H1 (cell line): ENCODE measurements around the gene PARD6B. TPM values are rescaled to one million over a fixed set of nuclear protein-coding genes. Genes with fewer than 3 reads are reported as not detected.

Source experiments
- CTCF ChIA-PET: fragments of 300-600 bp; sonication (Branson Sonifier 250); formaldehyde crosslinking; loops from one replicate; lab custom pipeline; 2021; ENCODE audit not compliant: partially characterized antibody; lab: Charles Lee
- POLR2A ChIA-PET: fragments of 300-600 bp; sonication (Branson Sonifier 250); formaldehyde crosslinking; loops from one replicate; lab custom pipeline; 2021; ENCODE audit warnings: inconsistent platforms; ENCODE audit not compliant: partially characterized antibody; lab: Charles Lee
- DNase-seq, 2 experiments: peaks; one replicate each; pipeline versions ENCODE4 v3.0.0 to v3.0.0-alpha.2; 2010 to 2022; ENCODE audit warnings: low spot score in 2 of 2, low read depth in 1 of 2, mixed read lengths in 1 of 2
- FAIRE-seq: peaks from 2 replicates; lab custom pipeline; 2011; peaks lifted over from hg19 to GRCh38; lab: Jason Lieb, UNC
- H2AFZ ChIP-seq: 2 replicates; pipeline ENCODE4 v1.8.1; 2012; ENCODE audit warnings: low read length, inconsistent platforms
- H2AK5ac ChIP-seq: 2 replicates; pipeline ENCODE4 v1.6.1; 2013; ENCODE audit warnings: low read depth, low read length
- H2BK120ac ChIP-seq: replicated peaks from 2 replicates; pipeline ENCODE3; 2013; ENCODE audit warnings: low read depth, low read length, inconsistent platforms
- H2BK12ac ChIP-seq: 2 replicates; pipeline ENCODE4 v1.6.1; 2013; ENCODE audit warnings: low read depth, low read length
- H2BK15ac ChIP-seq: 2 replicates; pipeline ENCODE4 v1.6.1; 2013; ENCODE audit warnings: low read length
- H2BK20ac ChIP-seq: 2 replicates; pipeline ENCODE4 v1.6.1; 2013; ENCODE audit warnings: low read length
- H2BK5ac ChIP-seq: 2 replicates; pipeline ENCODE4 v1.6.1; 2013; ENCODE audit warnings: low read depth, low read length
- H3K14ac ChIP-seq: 2 replicates; pipeline ENCODE4 v1.6.1; 2013; ENCODE audit warnings: inconsistent platforms; ENCODE audit not compliant: insufficient read length
- H3K18ac ChIP-seq: 2 replicates; pipeline ENCODE4 v1.6.1; 2013; ENCODE audit warnings: low read length; ENCODE audit errors: extremely low read depth
- H3K23ac ChIP-seq: 2 replicates; pipeline ENCODE4 v1.6.1; 2013; ENCODE audit warnings: inconsistent platforms; ENCODE audit not compliant: insufficient read length
- H3K23me2 ChIP-seq: 2 replicates; pipeline ENCODE4 v1.6.1; 2013; ENCODE audit warnings: low read depth, low read length
- H3K27ac ChIP-seq: 2 replicates; pipeline ENCODE4 v1.6.1; 2011; ENCODE audit warnings: low read depth, low read length, inconsistent platforms
- H3K27me3 ChIP-seq, 4 experiments: replicated peaks in 1 of 4; 1 replicate in 1 of 4; 2 replicates in 3 of 4; pipeline versions ENCODE4 v1.6.1 to v1.8.1; 2011 to 2013; ENCODE audit warnings: low read length in 3 of 4, mild to moderate bottlenecking in 3 of 4, inconsistent platforms in 2 of 4, mixed read lengths in 2 of 4, moderate library complexity in 1 of 4; ENCODE audit not compliant: control insufficient read depth in 3 of 4, insufficient read depth in 3 of 4; ENCODE audit errors: extremely low read depth in 1 of 4
- H3K36me3 ChIP-seq, 4 experiments: 2 replicates each; pipeline versions ENCODE4 v1.6.1 to v1.8.1; 2011 to 2013; ENCODE audit warnings: mild to moderate bottlenecking in 4 of 4, low read length in 3 of 4, moderate library complexity in 2 of 4, control low read depth in 1 of 4, inconsistent platforms in 1 of 4; ENCODE audit not compliant: insufficient read depth in 4 of 4, control insufficient read depth in 2 of 4
- H3K4ac ChIP-seq: replicated peaks from 2 replicates; pipeline ENCODE3; 2013; ENCODE audit warnings: low read length, low read depth, mixed read lengths, inconsistent platforms; ENCODE audit not compliant: insufficient read length
- H3K4me1 ChIP-seq, 4 experiments: replicated peaks in 1 of 4; 1 replicate in 1 of 4; 2 replicates in 3 of 4; pipeline versions ENCODE4 v1.6.1 to v1.8.1; 2011 to 2013; ENCODE audit warnings: low read length in 3 of 4, inconsistent platforms in 2 of 4, mixed read lengths in 1 of 4; ENCODE audit not compliant: insufficient read depth in 4 of 4, control insufficient read depth in 3 of 4
- H3K4me2 ChIP-seq, 2 experiments: 2 replicates each; pipeline versions ENCODE4 v1.6.1 to v1.8.1; 2011 to 2013; ENCODE audit warnings: low read depth in 2 of 2, low read length in 2 of 2, control low read depth in 1 of 2, inconsistent platforms in 1 of 2, mild to moderate bottlenecking in 1 of 2; ENCODE audit not compliant: insufficient read depth in 1 of 2
- H3K4me3 ChIP-seq, 4 experiments: fragments of 200-600, 300-600 bp in 1 of 4; sonication (generic), shearing (Covaris generic), sonication (Bioruptor Twin) in 1 of 4; 2 replicates each; pipeline versions ENCODE4 v1.5.1 to v1.8.1; 2011 to 2016; ENCODE audit warnings: low read length in 4 of 4, low read depth in 3 of 4, control low read depth in 2 of 4, inconsistent platforms in 2 of 4, mild to moderate bottlenecking in 2 of 4, mixed read lengths in 1 of 4, moderate library complexity in 1 of 4; ENCODE audit not compliant: insufficient read depth in 2 of 4; ENCODE audit errors: extremely low read depth in 1 of 4
- H3K56ac ChIP-seq: replicated peaks from 2 replicates; pipeline ENCODE3; 2013; ENCODE audit warnings: low read depth, mild to moderate bottlenecking, mixed read lengths, low read length, inconsistent platforms; ENCODE audit not compliant: insufficient read length
- H3K79me1 ChIP-seq: 2 replicates; pipeline ENCODE4 v1.6.1; 2013; ENCODE audit warnings: low read depth, low read length, control low read depth
- H3K79me2 ChIP-seq, 2 experiments: 2 replicates each; pipeline versions ENCODE4 v1.6.1 to v1.8.1; 2012 to 2013; ENCODE audit warnings: low read length in 2 of 2, mild to moderate bottlenecking in 2 of 2, inconsistent platforms in 1 of 2; ENCODE audit not compliant: insufficient read depth in 2 of 2, control insufficient read depth in 1 of 2
- H3K9ac ChIP-seq, 4 experiments: replicated peaks in 1 of 4; 1 replicate in 1 of 4; 2 replicates in 3 of 4; pipeline versions ENCODE4 v1.6.1 to v1.8.1; 2011 to 2013; ENCODE audit warnings: low read depth in 3 of 4, low read length in 3 of 4, control low read depth in 2 of 4, mild to moderate bottlenecking in 2 of 4, moderate library complexity in 2 of 4, inconsistent platforms in 1 of 4; ENCODE audit errors: extremely low read depth in 1 of 4
- H3K9me3 ChIP-seq, 2 experiments: 2 replicates each; pipeline versions ENCODE4 v1.6.1 to v1.8.1; 2012 to 2013; ENCODE audit warnings: mild to moderate bottlenecking in 2 of 2, moderate library complexity in 2 of 2, control low read depth in 1 of 2, inconsistent platforms in 1 of 2, low read depth in 1 of 2, low read length in 1 of 2, mixed read lengths in 1 of 2; ENCODE audit not compliant: insufficient read depth in 2 of 2
- H4K20me1 ChIP-seq, 2 experiments: replicated peaks in 1 of 2; 2 replicates each; pipeline versions ENCODE3 to v1.8.1; 2011 to 2013; ENCODE audit warnings: inconsistent platforms in 2 of 2, low read length in 2 of 2, mild to moderate bottlenecking in 1 of 2; ENCODE audit not compliant: insufficient read depth in 2 of 2, control insufficient read depth in 1 of 2
- H4K5ac ChIP-seq: 2 replicates; pipeline ENCODE4 v1.6.1; 2013; ENCODE audit warnings: low read length, low read depth, mixed read lengths, inconsistent platforms; ENCODE audit not compliant: insufficient read length
- H4K8ac ChIP-seq: 2 replicates; pipeline ENCODE4 v1.8.0; 2013; ENCODE audit warnings: mild to moderate bottlenecking, moderate library complexity, low read length, inconsistent platforms; ENCODE audit not compliant: insufficient read depth; ENCODE audit errors: extremely low read depth
- H4K91ac ChIP-seq: replicated peaks from 2 replicates; pipeline ENCODE3; 2013; ENCODE audit warnings: low read length, mixed read lengths, inconsistent platforms; ENCODE audit not compliant: insufficient read length
- BACH1 ChIP-seq: IDR thresholded peaks from 2 replicates; pipeline ENCODE4 v1.6.1; 2012; ENCODE audit warnings: low read length, improper control_type of control experiment
- BRCA1 ChIP-seq: IDR thresholded peaks from 2 replicates; pipeline ENCODE4 v1.6.1; 2012; ENCODE audit warnings: low read depth, low read length, improper control_type of control experiment
- CTBP2 ChIP-seq: IDR thresholded peaks from 2 replicates; pipeline ENCODE4 v1.7.0; 2011; ENCODE audit warnings: borderline replicate concordance, mild to moderate bottlenecking, moderate library complexity, mixed read lengths, low read length; ENCODE audit not compliant: insufficient read depth, insufficient read length
- CTCF ChIP-seq, 3 experiments: IDR thresholded peaks; 1 replicate in 2 of 3; 2 replicates in 1 of 3; pipeline versions ENCODE4 v1.5.1 to v1.6.1; 2011; ENCODE audit warnings: low read length in 3 of 3, mild to moderate bottlenecking in 3 of 3, inconsistent platforms in 2 of 3, low read depth in 1 of 3, moderate library complexity in 1 of 3; ENCODE audit not compliant: insufficient read depth in 1 of 3; ENCODE audit errors: control extremely low read depth in 1 of 3
- JUN ChIP-seq: IDR thresholded peaks from 2 replicates; pipeline ENCODE4 v1.6.1; 2011; ENCODE audit warnings: low read depth, mild to moderate bottlenecking, improper control_type of control experiment, low read length
- KDM4A ChIP-seq: IDR thresholded peaks from one replicate; pipeline ENCODE4 v1.7.1; 2012; ENCODE audit warnings: low read depth, mild to moderate bottlenecking, moderate library complexity, low read length, inconsistent platforms; ENCODE audit not compliant: severe bottlenecking
- POU5F1 ChIP-seq: IDR thresholded peaks from 2 replicates; pipeline ENCODE4 v1.6.1; 2011; ENCODE audit warnings: low read depth, mild to moderate bottlenecking, low read length, moderate library complexity
- SIRT6 ChIP-seq: IDR thresholded peaks from one replicate; pipeline ENCODE4 v1.7.1; 2012; ENCODE audit warnings: low read length, inconsistent platforms
- SP1 ChIP-seq: IDR thresholded peaks from 2 replicates; pipeline ENCODE4 v1.6.1; 2011; ENCODE audit warnings: low read depth, low read length
- TCF12 ChIP-seq: IDR thresholded peaks from 2 replicates; pipeline ENCODE4 v1.6.1; 2011; ENCODE audit warnings: low read depth, mild to moderate bottlenecking, low read length
- WGBS, 2 experiments: shearing (Covaris generic) in 1 of 2; methylation state at CpG; one replicate each; pipeline versions ENCODE4 v1.1.6 to v1.1.7; 2013 to 2015; ENCODE audit warnings: low lambda C conversion rate in 2 of 2, mixed read lengths in 2 of 2, inconsistent platforms in 1 of 2, low coverage in 1 of 2, missing lambda C conversion rate in 1 of 2; ENCODE audit not compliant: insufficient replicate concordance in 2 of 2, insufficient coverage in 1 of 2, insufficient read length in 1 of 2; ENCODE audit errors: extremely low coverage in 1 of 2, missing lambda C conversion rate in 1 of 2; 5-methylcytosine and 5-hydroxymethylcytosine counted together
- polyA plus RNA-seq, 7 experiments: library from polyadenylated mRNA; depleted of rRNA in 3 of 7; stranded (reverse) in 5 of 7; unstranded in 2 of 7; fragments of >200 nt in 5 of 7; fragments of 200-250 nt in 2 of 7; gene quantifications; 1 replicate in 5 of 7; 2 replicates in 1 of 7; 4 replicates in 1 of 7; pipeline versions ENCODE4 v1.2.1 to v1.2.3, GENCODE V29; 2011 to 2013; ENCODE audit warnings: missing spikeins in 2 of 7, mixed read lengths in 2 of 7
- total RNA-seq: library from RNA; stranded (reverse); fragmentation: NEBNext Ultra II Directional; extraction: Animal tissue kit (Norgen Biotek cat#: 25700); gene quantifications from 2 replicates; pipeline ENCODE4 v1.2.1, GENCODE V29; 2021

PARD6B gene
- total and polyA plus RNA-seq, 2 of the 8 experiments (the other 6 are each of a cell fraction or from before 2014, with no cell fraction given) = 5.2 to 34.1 TPM

DNA sequence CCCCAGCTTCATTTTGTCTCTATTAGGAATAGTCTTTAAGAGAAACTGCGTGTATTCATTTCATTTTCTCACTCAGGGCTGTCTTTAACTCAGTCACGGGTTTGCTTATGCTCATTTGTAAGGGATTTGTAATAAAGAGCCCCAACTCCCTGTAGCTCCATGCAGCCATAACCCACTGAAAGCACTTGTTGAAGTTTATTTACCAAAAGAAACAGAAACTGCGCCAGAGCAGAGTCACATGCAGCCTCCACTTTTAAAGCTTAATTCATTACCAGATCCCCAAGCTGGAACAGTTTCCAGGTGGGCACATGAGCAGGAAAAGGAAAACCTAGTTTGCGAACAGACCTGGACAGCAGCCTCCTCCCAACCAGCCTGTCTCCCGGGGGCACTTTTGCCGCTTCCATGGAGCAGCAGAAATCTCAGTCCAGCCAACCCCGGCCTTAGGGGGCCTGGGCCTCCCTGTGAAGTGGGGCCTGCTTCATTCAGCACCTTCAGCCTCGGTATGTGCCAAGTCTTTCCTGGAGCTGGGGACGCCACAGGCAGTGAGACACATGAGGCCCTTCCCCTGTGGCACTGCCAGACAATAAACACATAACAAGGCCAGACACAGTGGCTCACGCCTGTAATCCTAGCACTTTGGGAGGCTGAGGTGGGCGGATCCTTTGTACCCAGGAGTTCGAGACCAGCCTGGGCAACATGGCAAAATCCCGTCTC lies 68.0 kb downstream of the PARD6B start:
- Histone ChIP-seq H3K9me3 (no peaks in the 10 kb centered on the region), H3K79me1 (peaks cover 4% of the 10 kb centered on the region), H4K91ac (no peak overlapping the region), H3K18ac (no peak overlapping the region), H3K27me3 (no peaks in the 10 kb centered on the region), H2AFZ (no peak overlapping the region), H3K79me2 (no peaks in the 10 kb centered on the region; a peak in 1 of 4 replicates), H3K4me2 (no peak overlapping the region), H4K20me1 (peaks cover 0 to 2% of the 10 kb centered on the region in 2 experiments), H3K4me1 (peaks cover 0 to 6% (median 0%) of the 10 kb centered on the region in 4 experiments; a peak in 3 of 7 replicates), H3K56ac (no peak overlapping the region), H2BK120ac (no peak overlapping the region), H2AK5ac (no peak overlapping the region), H2BK5ac (no peak overlapping the region), H3K9ac (no peak overlapping the region), H3K27ac (no peak overlapping the region), H4K8ac (no peak overlapping the region; the same call in 1 of the 2 replicates), H2BK15ac (no peak overlapping the region), H3K4ac (no peak overlapping the region), H3K23me2 (peaks cover 1% of the 10 kb centered on the region; the same call in 1 of the 2 replicates), H3K36me3 (no peaks in the 10 kb centered on the region), H3K4me3 (no peak overlapping the region), H2BK20ac (no peak overlapping the region), H3K23ac (no peak overlapping the region), H3K14ac (no peak overlapping the region), H4K5ac (no peak overlapping the region), H2BK12ac (no peak overlapping the region)
- DNase-seq = no peak
- TF ChIP-seq KDM4A = no peak
- TF ChIP-seq TCF12 = no peak
- no peak for TF ChIP-seq JUN
- TF ChIP-seq POU5F1 = no peak
- TF ChIP-seq CTCF (IDR thresholded peaks at IDR 0.05; ENCODE audit: control extremely low read depth in 1 of 3, insufficient read depth in 1 of 3, low read depth in 1 of 3, low read length in 3 of 3) = no peak
- no peak for TF ChIP-seq BACH1
- TF ChIP-seq SP1 = no peak
- TF ChIP-seq BRCA1 = no peak
- TF ChIP-seq CTBP2 = no peak
- TF ChIP-seq SIRT6 = no peak
- ChIA-PET CTCF (interaction anchor here (0.7 to 1.7 kb wide), 5 partner anchors 47 to 135 kb away, joined by 3 read pairs; no protein-coding TSS in a partner anchor), POLR2A (interaction anchor here (0.6 to 1.1 kb wide), 2 partner anchors 86 to 110 kb away, joined by 3 to 4 read pairs; no protein-coding TSS in a partner anchor)
- FAIRE-seq = no peak
- 91% methylated on average over 13 of the region's 13 CpGs; no CpG with 5 or more reads in 1 of the 2 experiments for WGBS, 2 experiments
